GM12872 (cell line): ENCODE measurements around the gene FBXL17.

Experiments
- TF ChIP-seq, protein P1 (sequence below): IDR thresholded peaks from 3 replicates; pipeline ENCODE4 v1.5.1; 2011; ENCODE audit warnings: low read depth, mild to moderate bottlenecking, low read length, moderate library complexity; ENCODE audit not compliant: insufficient read depth

Gene FBXL17

GRCh38 chr5:107952450-107952849 is 429.4 kb downstream of the FBXL17 start:
- TF ChIP-seq, protein P1, sequence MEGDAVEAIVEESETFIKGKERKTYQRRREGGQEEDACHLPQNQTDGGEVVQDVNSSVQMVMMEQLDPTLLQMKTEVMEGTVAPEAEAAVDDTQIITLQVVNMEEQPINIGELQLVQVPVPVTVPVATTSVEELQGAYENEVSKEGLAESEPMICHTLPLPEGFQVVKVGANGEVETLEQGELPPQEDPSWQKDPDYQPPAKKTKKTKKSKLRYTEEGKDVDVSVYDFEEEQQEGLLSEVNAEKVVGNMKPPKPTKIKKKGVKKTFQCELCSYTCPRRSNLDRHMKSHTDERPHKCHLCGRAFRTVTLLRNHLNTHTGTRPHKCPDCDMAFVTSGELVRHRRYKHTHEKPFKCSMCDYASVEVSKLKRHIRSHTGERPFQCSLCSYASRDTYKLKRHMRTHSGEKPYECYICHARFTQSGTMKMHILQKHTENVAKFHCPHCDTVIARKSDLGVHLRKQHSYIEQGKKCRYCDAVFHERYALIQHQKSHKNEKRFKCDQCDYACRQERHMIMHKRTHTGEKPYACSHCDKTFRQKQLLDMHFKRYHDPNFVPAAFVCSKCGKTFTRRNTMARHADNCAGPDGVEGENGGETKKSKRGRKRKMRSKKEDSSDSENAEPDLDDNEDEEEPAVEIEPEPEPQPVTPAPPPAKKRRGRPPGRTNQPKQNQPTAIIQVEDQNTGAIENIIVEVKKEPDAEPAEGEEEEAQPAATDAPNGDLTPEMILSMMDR = no peak

DNA sequence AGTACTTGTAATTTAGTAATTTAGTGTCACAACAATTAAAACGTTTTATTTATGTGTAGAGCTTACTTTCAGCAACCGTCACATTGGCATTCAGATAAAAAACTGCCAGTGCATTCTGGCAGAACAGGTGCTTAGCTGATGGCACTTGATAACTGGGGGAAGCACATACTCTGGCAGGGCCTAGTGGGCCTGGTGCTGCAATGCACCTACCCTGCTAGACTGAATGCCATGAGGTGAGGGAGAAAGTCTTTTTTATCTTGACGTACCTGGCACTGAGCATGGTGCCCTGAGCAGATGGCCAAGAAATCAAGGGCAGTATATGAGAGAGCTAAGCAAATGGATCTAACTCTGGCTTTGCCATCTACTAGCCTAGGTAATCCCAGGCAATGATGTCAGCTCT is 430.6 kb downstream of the FBXL17 start:
- TF ChIP-seq, protein P1 = no peak

DNA sequence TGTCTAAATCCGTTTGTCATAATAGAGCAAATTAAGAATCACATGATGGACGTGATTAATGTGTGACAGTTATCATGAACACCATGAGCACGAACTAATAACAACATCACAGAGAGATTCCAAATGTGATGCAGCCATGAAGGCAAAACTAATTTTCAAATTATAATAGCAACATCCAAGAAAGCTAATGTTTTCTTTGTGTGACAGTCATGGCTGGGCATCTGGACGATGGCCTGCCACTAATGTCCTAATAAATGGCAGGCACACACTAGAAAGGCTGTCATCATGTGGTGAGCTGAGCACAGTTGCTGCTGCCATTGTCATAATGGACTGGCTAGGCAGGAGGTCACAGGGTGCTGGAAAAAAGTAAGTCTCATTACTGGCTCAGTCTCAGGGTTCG is 431.1 kb downstream of the FBXL17 start:
- TF ChIP-seq, protein P1 = no peak

GRCh38 chr5:107949688-107950341 is 432.1 kb downstream of the FBXL17 start:
- TF ChIP-seq, protein P1 = no peak

DNA sequence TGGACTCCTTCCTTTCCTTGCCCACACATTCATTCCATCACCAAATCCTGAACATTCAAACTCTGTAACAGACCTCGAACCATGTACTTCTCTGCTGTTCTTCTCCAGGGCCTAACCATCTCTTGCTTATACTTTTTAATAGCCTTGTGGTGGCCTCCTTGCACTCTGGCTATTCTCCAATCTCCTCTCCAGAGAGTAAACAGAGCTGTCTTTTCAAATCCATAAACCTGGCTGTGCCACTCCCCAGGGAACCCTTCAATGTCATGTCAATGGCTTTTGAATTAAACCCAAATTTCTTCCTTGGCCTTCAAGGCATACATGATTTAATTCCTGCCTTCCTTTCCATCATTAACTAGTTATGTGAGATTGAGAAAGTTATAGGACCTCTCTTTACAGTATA is 433.5 kb downstream of the FBXL17 start:
- TF ChIP-seq, protein P1 = no peak

DNA sequence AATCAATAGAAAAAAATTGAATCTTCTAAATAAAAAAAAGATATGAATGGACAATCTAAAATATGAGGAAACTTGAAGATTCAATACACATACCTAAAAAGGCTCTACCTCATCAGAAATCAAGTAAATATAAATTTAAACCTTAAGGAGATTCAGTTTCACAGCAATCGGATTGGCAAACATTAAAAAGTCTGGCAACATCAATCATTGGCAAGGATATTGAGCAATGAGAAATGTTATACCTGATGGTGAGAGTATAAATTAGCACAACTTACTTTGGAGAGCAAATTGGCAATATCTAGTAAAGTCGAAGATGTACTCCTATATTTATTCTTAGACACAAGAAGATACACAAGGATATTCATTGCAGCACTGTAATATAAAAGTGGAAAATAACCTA is 436.8 kb downstream of the FBXL17 start:
- TF ChIP-seq, protein P1 = no peak

DNA sequence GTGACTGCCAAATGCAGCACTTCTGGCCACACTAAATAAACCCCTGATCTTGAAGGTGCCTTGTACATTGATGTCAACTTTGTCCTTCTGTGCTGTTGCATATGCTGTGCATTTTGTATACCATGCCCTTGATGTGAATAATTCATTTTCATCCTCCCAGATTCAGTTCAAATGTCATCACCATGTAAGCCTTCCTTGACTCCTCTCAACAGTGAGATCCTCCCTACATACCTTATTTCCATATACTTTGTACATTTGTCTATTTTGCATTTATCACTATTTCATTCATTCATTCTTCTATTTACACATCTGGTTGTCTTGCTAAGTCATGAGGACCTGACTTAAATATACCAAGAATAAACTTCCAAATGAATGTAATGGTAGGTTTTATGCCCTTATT is 438.0 kb downstream of the FBXL17 start:
- TF ChIP-seq, protein P1 = no peak

DNA sequence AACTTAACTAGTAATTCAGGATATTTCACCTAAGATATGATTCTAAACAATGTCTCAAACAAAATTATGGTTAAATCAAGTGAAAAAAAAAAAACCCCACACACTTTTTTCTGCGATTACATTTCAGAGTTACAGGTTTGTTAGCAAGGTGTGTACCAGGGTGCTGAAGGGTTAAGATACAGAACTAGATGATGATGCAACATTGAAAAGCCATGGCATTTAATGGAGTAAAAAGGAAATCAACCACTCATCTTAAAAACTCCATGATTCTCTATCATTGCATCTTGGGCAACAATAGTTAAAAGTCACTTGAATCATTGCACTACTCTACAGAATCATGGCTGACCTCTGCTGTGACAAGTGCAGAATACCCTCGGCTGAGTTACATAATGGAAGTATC is 440.9 kb downstream of the FBXL17 start:
- TF ChIP-seq, protein P1 = no peak
